GM20000 (cell line): ENCODE measurements around the gene NUP93.

Experiments
- DNase-seq: peaks from one replicate; pipeline ENCODE4 v3.0.0; 2012; ENCODE audit warnings: low spot score
- TF ChIP-seq, protein P1 (sequence below): IDR thresholded peaks from 2 replicates; pipeline ENCODE4 v1.5.1; 2012; ENCODE audit warnings: mild to moderate bottlenecking, control low read depth; ENCODE audit errors: extremely low read depth, missing control alignments

Gene NUP93

DNA sequence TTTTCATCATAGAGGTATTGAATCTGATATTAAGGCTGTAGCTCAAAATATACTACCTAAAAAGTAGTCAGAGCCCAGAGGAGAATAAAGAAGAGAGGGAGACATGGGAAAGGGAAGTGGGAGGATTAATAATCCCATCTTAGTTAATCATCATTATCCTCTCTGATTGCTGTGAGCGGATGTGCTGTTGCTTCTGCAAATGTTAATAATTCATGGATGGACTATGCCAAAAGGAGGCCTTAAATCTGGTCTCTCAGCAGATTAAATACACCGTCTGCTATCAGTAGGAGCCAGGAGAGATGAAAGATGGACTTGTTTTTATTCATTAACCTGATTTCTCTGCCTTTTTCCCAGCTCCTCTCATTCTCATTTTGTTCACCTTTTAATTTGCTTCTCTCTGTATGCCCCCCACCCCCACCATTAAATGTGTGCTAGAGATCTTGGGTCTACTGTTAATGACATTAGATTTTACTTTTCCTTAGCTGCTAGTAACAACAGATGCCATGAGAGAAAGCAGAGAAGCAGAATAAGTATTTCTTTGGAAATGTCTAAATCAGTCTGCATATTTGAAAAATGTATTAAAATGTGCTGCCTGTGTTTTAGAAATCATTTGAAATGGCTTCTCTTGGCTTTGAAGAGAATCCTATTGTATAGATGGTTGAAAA lies 44.2 kb downstream of the NUP93 start:
- TF ChIP-seq, protein P1, sequence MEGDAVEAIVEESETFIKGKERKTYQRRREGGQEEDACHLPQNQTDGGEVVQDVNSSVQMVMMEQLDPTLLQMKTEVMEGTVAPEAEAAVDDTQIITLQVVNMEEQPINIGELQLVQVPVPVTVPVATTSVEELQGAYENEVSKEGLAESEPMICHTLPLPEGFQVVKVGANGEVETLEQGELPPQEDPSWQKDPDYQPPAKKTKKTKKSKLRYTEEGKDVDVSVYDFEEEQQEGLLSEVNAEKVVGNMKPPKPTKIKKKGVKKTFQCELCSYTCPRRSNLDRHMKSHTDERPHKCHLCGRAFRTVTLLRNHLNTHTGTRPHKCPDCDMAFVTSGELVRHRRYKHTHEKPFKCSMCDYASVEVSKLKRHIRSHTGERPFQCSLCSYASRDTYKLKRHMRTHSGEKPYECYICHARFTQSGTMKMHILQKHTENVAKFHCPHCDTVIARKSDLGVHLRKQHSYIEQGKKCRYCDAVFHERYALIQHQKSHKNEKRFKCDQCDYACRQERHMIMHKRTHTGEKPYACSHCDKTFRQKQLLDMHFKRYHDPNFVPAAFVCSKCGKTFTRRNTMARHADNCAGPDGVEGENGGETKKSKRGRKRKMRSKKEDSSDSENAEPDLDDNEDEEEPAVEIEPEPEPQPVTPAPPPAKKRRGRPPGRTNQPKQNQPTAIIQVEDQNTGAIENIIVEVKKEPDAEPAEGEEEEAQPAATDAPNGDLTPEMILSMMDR: no peak
- DNase-seq: no peak

DNA sequence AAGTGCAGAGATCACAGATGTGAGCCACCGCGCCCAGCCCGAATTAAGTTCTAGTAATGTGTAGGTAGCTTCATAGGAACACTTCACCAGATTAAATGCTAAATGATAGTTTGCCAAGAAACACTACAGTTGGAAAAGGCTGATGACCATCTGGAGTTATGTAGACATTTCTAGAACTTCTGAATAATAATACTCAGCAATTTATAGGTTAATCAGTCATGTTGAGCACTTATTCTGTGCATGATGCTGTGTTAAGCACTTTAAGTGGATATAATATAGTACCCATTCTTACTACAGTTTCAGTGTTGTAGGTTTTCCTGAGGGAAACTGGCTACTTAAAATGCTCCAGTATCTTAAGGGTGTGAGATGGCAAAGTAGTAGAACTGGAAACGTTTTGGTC lies 45.2 kb downstream of the NUP93 start:
- TF ChIP-seq, protein P1: no peak
- DNase-seq: no peak

DNA sequence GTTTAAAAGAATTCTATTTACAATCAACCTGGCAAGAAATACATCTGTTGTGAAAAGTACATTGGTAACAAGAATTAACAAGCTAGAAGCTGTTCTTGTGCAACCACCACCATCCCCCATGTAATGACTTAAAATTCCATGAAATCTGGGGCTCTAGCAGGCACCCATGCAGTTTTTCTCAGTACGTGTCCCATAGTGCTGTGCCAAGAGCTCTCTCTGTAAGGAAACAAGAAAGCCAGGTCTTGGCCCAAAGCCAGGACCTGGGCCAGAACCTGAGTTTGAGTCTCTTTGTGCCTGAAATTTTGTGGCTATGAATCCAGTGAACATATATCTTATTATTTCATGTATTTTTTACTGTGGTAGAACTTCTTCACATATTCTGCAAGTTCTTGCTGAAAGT lies 46.6 kb downstream of the NUP93 start:
- TF ChIP-seq, protein P1: no peak
- no peak for DNase-seq

DNA sequence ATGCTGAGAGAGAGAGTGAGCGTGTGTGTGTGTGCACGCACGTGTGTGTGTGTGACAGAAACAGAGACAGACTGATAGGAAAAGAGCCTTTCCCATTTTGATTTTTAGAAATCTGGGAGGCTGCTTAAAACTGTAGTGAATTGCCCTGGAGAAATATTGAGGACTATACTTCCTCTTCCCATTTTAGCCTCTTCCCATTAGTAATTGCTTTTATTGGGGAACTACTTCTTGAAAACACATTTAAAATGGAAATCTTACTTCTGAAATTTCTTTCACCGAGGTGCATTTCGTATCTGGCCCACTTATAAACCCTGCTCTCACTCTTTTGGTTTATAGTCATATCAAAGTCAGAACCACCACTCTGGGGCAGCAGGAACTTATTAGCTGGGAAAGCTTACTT lies 47.1 kb downstream of the NUP93 start:
- TF ChIP-seq, protein P1: no peak
- no peak for DNase-seq

DNA sequence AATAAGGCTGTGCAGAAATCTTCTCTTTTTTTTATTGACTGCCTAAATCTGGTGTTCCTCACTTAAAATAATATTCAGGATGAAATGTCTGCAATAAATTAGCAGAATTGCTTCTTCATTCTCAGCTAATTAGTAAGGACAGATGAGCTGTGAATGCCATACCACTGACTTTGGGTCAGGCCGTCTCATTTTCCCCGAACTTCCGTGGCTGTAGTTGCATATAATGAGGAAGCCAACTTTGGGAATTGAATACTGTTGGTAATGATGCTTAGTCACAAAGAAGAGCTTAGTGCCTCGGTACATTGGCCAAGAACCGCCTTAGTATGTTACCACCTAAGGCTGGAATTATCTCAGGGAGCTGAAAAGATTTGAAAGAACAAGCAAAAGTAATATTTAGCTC lies 47.6 kb downstream of the NUP93 start:
- TF ChIP-seq, protein P1: no peak

DNA sequence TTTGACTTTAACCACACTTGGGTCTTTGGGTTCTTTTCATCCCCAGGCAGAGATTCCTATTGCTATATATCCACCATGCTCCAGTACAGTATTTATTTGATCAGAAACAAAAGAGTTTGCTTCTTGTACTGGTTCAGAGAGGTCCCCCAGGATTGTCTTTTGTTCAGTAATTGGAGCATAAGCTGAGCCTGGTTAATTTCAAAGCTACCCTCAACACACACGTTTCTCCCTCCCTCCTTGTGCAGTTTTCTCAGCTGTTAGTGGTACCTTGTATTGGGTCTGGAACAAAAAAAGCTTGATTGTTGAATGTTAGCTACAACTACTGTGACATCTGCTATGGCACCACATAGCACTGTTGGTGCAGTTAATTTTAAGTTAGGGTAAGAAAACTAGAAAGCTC lies 50.0 kb downstream of the NUP93 start:
- DNase-seq: no peak
- TF ChIP-seq, protein P1: no peak

More for the DNA sequence above, 47.6 kb downstream of the NUP93 start:
- no peak for DNase-seq

DNA sequence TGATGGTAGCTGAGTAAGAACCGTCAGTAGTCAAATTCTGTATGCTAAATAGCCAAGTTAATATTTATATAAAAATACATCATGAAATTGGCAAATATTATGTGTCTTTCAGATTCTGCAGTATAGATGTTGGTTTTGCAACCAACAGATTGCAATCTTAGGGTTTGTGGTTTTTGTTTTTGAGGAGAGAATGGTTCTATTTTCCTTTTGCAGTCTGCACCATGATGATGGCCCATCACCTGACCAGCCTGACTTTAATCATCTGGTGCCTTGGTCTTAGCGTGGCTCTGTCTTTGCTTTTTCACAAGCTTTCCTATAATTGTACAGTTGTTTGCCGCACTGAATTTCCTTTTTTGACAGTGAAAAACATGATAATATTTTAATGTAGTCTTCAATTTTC lies 50.7 kb downstream of the NUP93 start:
- DNase-seq: no peak
- TF ChIP-seq, protein P1: no peak
